ENCODE data around the gene PCDHA9. TPM values are rescaled to one million over a fixed set of nuclear protein-coding genes. Genes with fewer than 3 reads are reported as not detected.

PCDHA9 gene
- total RNA-seq, 1 experiment from 2014 or later, result 0.55 TPM

- H3K18ac ChIP-seq (ENCODE audit: insufficient read length, low read depth, low read length), result peak within 1 kb of the TSS; percentile 45
- no peaks in the 10 kb centered on the region for H3K9me3 ChIP-seq (ENCODE audit: control insufficient read depth, low read depth, low read length)
- Mint-ChIP-seq H3K4me3 (peak within 1 kb of the TSS; percentile 75 to 92), H3K27me3 (ENCODE audit: low read depth) (no peaks in the 10 kb centered on the region), H3K27ac (peak within 1 kb of the TSS in 1 of 3 experiments; percentile 97; a peak in 3 of 7 replicates), H3K36me3 (ENCODE audit: insufficient read depth in 1 of 3, low read depth in 3 of 3) (peaks cover 19 to 37% (median 20%) of the 10 kb centered on the region in 3 experiments), H3K4me1 (peaks cover 6 to 13% of the 10 kb centered on the region in 2 experiments; a peak in 3 of 4 replicates), H3K9me3 (peaks cover 19 to 30% of the 10 kb centered on the region in 2 experiments)
- H3K14ac ChIP-seq (ENCODE audit: insufficient read depth, low read length), result peak within 1 kb of the TSS; percentile 86; the same call in 1 of the 2 replicates
- no peak within 1 kb of the TSS for H2BK5ac ChIP-seq (ENCODE audit: insufficient read length, low read length)
- H3K27me3 ChIP-seq (ENCODE audit: insufficient read depth, low read length), result no peaks in the 10 kb centered on the region
- H2BK15ac ChIP-seq (ENCODE audit: low read depth, low read length), result no peak within 1 kb of the TSS
- H2AK5ac ChIP-seq (ENCODE audit: insufficient read length, low read length), result no peak within 1 kb of the TSS
- no peak within 1 kb of the TSS for H3K4ac ChIP-seq (ENCODE audit: low read depth, low read length)
- no peak within 1 kb of the TSS for H3K23ac ChIP-seq (ENCODE audit: insufficient read length, low read depth, low read length)
- H4K91ac ChIP-seq (ENCODE audit: insufficient read length, low read depth, low read length), result no peak within 1 kb of the TSS
- H3K56ac ChIP-seq (ENCODE audit: insufficient read length, low read depth, low read length), result no peak within 1 kb of the TSS
- H3K79me1 ChIP-seq (ENCODE audit: insufficient read depth, low read depth, low read length, poor library complexity, severe bottlenecking), result no peaks in the 10 kb centered on the region
- no peaks in the 10 kb centered on the region for H3K79me2 ChIP-seq (ENCODE audit: insufficient read depth, low read length)
- no peaks in the 10 kb centered on the region for H4K20me1 ChIP-seq (ENCODE audit: control insufficient read depth, insufficient read depth, insufficient read length)
- no CpG with 5 or more reads among the region's 44 CpGs for WGBS (ENCODE audit: extremely low coverage, insufficient read length, low lambda C conversion rate)
- no peak within 1 kb of the TSS for H2BK20ac ChIP-seq (ENCODE audit: low read depth, low read length, poor library complexity, severe bottlenecking)
- peak within 1 kb of the TSS; percentile 46 for H3K4me2 ChIP-seq (ENCODE audit: insufficient read depth, insufficient read length, low read length)
- no peak within 1 kb of the TSS for H2BK120ac ChIP-seq (ENCODE audit: low read depth, low read length, poor library complexity, severe bottlenecking)
- H3K9ac ChIP-seq (ENCODE audit: extremely low read depth, insufficient read length, low read length), result peak within 1 kb of the TSS; percentile 72
- no peaks in the 10 kb centered on the region for H3K4me1 ChIP-seq (ENCODE audit: insufficient read depth, low read length)
- no peak within 1 kb of the TSS for H4K8ac ChIP-seq (replicated peaks; ENCODE audit: insufficient read length, low read depth, low read length)
- no peak within 1 kb of the TSS for H3K27ac ChIP-seq (ENCODE audit: insufficient read length, low read depth, low read length)
- peak; percentile 77 for TF ChIP-seq CTCF (conservative IDR thresholded peaks at IDR 0.05)
- H2BK12ac ChIP-seq (ENCODE audit: insufficient read length, low read depth, low read length), result no peak within 1 kb of the TSS
- H3T11ph ChIP-seq (ENCODE audit: low read length), result no peak within 1 kb of the TSS
- H2AFZ ChIP-seq (ENCODE audit: low read length), result no peak within 1 kb of the TSS
- H3K23me2 ChIP-seq (ENCODE audit: insufficient read length, low read depth, low read length, poor library complexity, severe bottlenecking), result no peaks in the 10 kb centered on the region
- H4K5ac ChIP-seq (ENCODE audit: insufficient read length, low read depth, low read length), result no peak within 1 kb of the TSS
- DNase-seq, result peak; percentile 60
Observed at GRCh38 chr5:140855772-140856674, 7.8 kb downstream of the PCDHA9 start, which contains the start of gene PCDHA10. Gene PCDHA10 (plus strand): TSS chr5:140855897. CDS start chr5:140856049, 152 bp downstream.

Measured in H9 (cell line).